Lower leg skin (tissue), 4 donors: ENCODE measurements around the gene NCEH1. TPM values are rescaled to one million over a fixed set of nuclear protein-coding genes. Genes with fewer than 3 reads are reported as not detected.

ENCODE experiments used
- DNase-seq, 2 donors: peaks; one replicate each; pipeline ENCODE4 v3.0.0-alpha.2; 2019; ENCODE audit warnings: low spot score in 2 of 2
- H3K4me3 ChIP-seq: fragments of 200-600 bp; sonication (generic); 2 replicates; pipeline ENCODE4 v1.5.1; 2017; ENCODE audit warnings: mild to moderate bottlenecking, low read depth; ENCODE audit not compliant: poor library complexity, severe bottlenecking
- POLR2A ChIP-seq, 2 donors: fragments of 450-650 bp; IDR thresholded peaks; one replicate each; pipeline ENCODE4 v1.6.1; 2016 to 2017; ENCODE audit warnings: antibody characterized with exemption in 2 of 2, mild to moderate bottlenecking in 1 of 2, moderate library complexity in 1 of 2
- WGBS, 2 donors: methylation state at CpG; one replicate each; pipeline ENCODE4 v1.1.5; 2018; 5-methylcytosine and 5-hydroxymethylcytosine counted together
- intact Hi-C: fragments of 100-400 bp; cut with DNase I; formaldehyde crosslinking; loops from one replicate; pipeline ENCODE4 v1.15.0; 2023; ENCODE audit warnings: low total_unique reads
- total RNA-seq, 4 donors: library from RNA; depleted of rRNA; stranded (reverse); fragments of >200 nt; gene quantifications; one replicate each; pipeline ENCODE4 v1.1.0, GENCODE V29; 2016
- TF ChIP-seq, protein P1 (sequence below), 3 donors: fragments of 450-650 bp; IDR thresholded peaks; one replicate each; pipeline ENCODE4 v1.5.1; 2016; ENCODE audit warnings: antibody characterized with exemption in 3 of 3, mild to moderate bottlenecking in 3 of 3, moderate library complexity in 2 of 3

The NCEH1 gene
- total RNA-seq, 4 donors from 2014 or later = 2.1 to 7.8 (median 6.3) TPM

DNA sequence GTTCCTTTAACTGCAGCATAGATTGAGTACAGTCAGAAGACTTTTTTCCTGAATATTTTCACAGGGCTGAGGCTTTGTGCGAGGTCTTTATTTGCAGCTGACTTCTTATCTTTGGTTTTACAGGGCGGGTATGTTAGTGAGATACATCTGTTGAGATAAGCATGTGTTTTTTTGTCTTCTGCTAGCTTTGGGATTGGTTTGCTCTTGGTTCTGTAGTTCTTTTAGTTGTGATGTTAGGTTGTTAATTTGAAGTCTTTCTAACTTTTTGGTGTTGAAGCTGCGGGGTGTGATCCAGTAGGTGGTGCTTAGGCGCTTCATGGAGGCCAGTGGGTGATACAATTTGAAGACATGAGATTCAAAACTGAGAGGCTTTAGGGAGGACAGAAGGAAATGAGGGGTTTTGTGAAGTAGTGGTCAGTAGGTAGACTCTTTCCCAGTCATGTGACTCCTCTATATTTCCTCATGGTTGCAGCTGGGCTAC is 119.7 kb downstream of the NCEH1 start:
- H3K4me3 ChIP-seq = no peak overlapping the region
- WGBS, 2 donors = 77 to 84% methylated on average over 4 of the region's 4 CpGs
- intact Hi-C loops = no loop called here
- no peak for TF ChIP-seq POLR2A (IDR thresholded peaks at IDR 0.05)
- TF ChIP-seq, protein P1, sequence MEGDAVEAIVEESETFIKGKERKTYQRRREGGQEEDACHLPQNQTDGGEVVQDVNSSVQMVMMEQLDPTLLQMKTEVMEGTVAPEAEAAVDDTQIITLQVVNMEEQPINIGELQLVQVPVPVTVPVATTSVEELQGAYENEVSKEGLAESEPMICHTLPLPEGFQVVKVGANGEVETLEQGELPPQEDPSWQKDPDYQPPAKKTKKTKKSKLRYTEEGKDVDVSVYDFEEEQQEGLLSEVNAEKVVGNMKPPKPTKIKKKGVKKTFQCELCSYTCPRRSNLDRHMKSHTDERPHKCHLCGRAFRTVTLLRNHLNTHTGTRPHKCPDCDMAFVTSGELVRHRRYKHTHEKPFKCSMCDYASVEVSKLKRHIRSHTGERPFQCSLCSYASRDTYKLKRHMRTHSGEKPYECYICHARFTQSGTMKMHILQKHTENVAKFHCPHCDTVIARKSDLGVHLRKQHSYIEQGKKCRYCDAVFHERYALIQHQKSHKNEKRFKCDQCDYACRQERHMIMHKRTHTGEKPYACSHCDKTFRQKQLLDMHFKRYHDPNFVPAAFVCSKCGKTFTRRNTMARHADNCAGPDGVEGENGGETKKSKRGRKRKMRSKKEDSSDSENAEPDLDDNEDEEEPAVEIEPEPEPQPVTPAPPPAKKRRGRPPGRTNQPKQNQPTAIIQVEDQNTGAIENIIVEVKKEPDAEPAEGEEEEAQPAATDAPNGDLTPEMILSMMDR (IDR thresholded peaks at IDR 0.05) = no peak
- no peak for DNase-seq

DNA sequence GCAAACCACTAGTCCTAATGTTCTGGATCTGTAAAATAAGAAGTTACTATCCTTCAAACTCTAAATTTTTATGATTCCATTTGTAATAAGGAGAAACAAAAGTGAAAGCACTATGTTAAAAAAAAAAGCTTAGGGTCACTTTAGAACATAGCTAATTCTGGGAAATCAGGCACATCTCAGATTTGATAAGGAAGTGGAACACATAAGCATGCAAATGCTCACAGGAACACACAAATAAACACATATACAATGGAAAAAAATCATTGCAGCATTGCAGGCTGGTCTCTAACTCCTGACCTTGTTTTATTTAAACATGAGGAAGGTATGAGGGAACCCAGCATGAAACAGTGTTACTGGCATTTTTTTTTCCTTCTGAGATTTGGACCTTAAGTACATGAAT is 124.4 kb downstream of the NCEH1 start:
- no peak for DNase-seq

DNA sequence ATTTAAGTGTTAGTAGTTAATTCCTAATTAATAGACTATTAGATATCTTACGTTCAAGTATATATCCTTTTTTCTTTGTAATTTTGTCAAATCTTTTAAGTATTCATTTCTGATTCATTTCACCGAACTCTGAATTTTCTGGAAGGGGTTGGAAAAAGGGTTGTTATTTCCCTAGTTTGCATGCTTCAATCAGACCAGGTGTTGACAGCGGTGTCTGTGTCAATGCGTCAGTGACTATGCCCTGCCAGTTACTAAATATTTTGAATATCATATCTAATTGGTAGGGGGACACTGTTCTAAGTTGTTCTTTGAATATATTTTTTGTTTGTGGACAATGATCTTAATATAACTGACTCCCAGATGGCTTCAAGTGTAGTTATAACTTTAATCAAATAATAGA is 124.9 kb downstream of the NCEH1 start:
- no peak for DNase-seq
- no peak overlapping the region for H3K4me3 ChIP-seq
- 50 to 53% methylated on average over 4 of the region's 4 CpGs for WGBS, 2 donors
- intact Hi-C loops = loop anchor here (5.0 kb wide), 1 partner anchor 79 kb away; no protein-coding TSS in a partner anchor
- TF ChIP-seq, protein P1 (IDR thresholded peaks at IDR 0.05) = no peak
- TF ChIP-seq POLR2A (IDR thresholded peaks at IDR 0.05) = no peak

More for the DNA sequence above, 124.4 kb downstream of the NCEH1 start:
- H3K4me3 ChIP-seq = no peak overlapping the region
- TF ChIP-seq POLR2A (IDR thresholded peaks at IDR 0.05) = no peak
- TF ChIP-seq, protein P1 (IDR thresholded peaks at IDR 0.05) = no peak
- intact Hi-C loops = loop anchor here (5.0 kb wide), 1 partner anchor 79 kb away; no protein-coding TSS in a partner anchor

DNA sequence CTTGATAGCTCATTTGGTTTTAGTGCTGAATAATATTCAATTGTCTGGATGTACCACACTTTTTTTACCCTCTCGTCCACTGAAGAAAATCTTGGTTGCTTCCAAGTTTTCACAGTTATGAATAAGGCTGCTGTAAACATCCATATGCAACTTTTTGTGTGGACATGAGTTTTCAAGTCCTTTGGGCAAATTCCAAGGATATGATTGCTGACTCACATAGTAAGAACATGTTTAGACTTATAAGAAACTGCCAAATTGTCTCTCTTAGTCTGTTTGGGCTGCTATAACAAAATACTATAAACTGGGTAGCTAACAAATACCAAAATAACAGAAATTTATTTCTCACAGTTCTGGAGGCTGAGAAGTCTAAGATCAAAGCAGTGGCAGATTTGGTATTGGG is 128.2 kb downstream of the NCEH1 start:
- no peak overlapping the region for H3K4me3 ChIP-seq
- intact Hi-C loops = no loop called here
- 51 to 58% methylated on average over 1 of the region's 1 CpG for WGBS, 2 donors
- DNase-seq = no peak
- no peak for TF ChIP-seq POLR2A (IDR thresholded peaks at IDR 0.05)
- TF ChIP-seq, protein P1 (IDR thresholded peaks at IDR 0.05) = no peak

DNA sequence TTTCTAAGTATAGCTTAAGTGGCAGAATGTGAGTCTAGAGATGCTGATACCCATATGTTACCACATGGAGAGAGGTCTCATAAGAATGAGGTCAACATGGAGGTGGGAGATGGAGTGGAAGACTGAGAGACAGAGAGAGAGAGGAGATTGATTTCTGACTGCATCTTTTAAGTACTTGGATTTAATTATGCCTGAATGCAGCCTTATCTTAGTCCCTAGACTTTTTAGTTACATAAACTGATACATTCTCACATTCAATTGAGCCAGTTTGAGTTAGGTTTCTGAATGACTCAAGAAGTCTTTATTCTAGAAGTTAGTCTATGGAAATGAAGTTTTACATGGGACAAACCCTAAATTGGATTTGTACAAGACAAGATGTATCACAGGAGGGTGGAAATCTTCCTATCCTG is 129.1 kb downstream of the NCEH1 start:
- DNase-seq = no peak
- intact Hi-C loops = no loop called here
- H3K4me3 ChIP-seq = no peak overlapping the region
- TF ChIP-seq, protein P1 (IDR thresholded peaks at IDR 0.05) = no peak
- TF ChIP-seq POLR2A (IDR thresholded peaks at IDR 0.05) = no peak
